Measurements from ENCODE around the gene HOXA3.

- no peak for TF ChIP-seq MAX (IDR thresholded peaks at IDR 0.05; ENCODE audit: low read depth)
- no peak for TF ChIP-seq NRF1 (IDR thresholded peaks at IDR 0.05; ENCODE audit: low read depth, low read length)
- no peak for TF ChIP-seq CTCF (IDR thresholded peaks at IDR 0.05)
- no peak for TF ChIP-seq POLR2AphosphoS5 (IDR thresholded peaks at IDR 0.05; ENCODE audit: low read depth, low read length)
- no peak for TF ChIP-seq USF2 (IDR thresholded peaks at IDR 0.05; ENCODE audit: borderline replicate concordance, low read depth, low read length)
- no peak for TF ChIP-seq EP300 (IDR thresholded peaks at IDR 0.05; ENCODE audit: borderline replicate concordance in 1 of 2, low read depth in 1 of 2, low read length in 1 of 2)
- TF ChIP-seq JUND (IDR thresholded peaks at IDR 0.05) = no peak
- TF ChIP-seq PBX3 (IDR thresholded peaks at IDR 0.05) = no peak
These were observed 51.7 kb downstream of the HOXA3 start for GRCh38 chr7:27100694-27101170.
